ENCODE results near the gene BRINP2. TPM values are rescaled to one million over a fixed set of nuclear protein-coding genes. Genes with fewer than 3 reads are reported as not detected.
A peak's percentile ranks its signal among the peaks of the same experiment; 100 is the strongest.

The BRINP2 gene
- total and polyA plus RNA-seq, 4 donors, result 0.04 to 0.15 (median 0.05) TPM

- peak in 2 of 3 donors; percentile 19 to 38 for DNase-seq
- ATAC-seq (ENCODE audit: insufficient read depth, low FRiP score), result peak; percentile 1
- Histone ChIP-seq H3K9me3 (ENCODE audit: control insufficient read depth in 4 of 4, insufficient read depth in 3 of 4, low read length in 3 of 4) (peaks cover 0 to 3% (median 0%) of the 10 kb centered on the region in 4 donors), H3K27me3 (ENCODE audit: control insufficient read depth in 3 of 3, insufficient read depth in 3 of 3, low read length in 2 of 3) (peaks cover 2 to 66% (median 51%) of the 10 kb centered on the region in 3 donors), H3K27ac (ENCODE audit: low read depth in 1 of 2, low read length in 1 of 2) (no peak overlapping the region), H3K4me1 (ENCODE audit: control insufficient read depth in 5 of 5, insufficient read depth in 5 of 5, low read length in 5 of 5) (peaks cover 0 to 29% (median 5%) of the 10 kb centered on the region in 5 donors), H3K36me3 (ENCODE audit: control insufficient read depth in 4 of 4, insufficient read depth in 4 of 4, low read length in 4 of 4) (no peaks in the 10 kb centered on the region), H3K4me3 (no peak overlapping the region), H3K9ac (ENCODE audit: insufficient read depth in 1 of 2, low read length in 2 of 2) (no peak overlapping the region)
- TF ChIP-seq, protein P1, sequence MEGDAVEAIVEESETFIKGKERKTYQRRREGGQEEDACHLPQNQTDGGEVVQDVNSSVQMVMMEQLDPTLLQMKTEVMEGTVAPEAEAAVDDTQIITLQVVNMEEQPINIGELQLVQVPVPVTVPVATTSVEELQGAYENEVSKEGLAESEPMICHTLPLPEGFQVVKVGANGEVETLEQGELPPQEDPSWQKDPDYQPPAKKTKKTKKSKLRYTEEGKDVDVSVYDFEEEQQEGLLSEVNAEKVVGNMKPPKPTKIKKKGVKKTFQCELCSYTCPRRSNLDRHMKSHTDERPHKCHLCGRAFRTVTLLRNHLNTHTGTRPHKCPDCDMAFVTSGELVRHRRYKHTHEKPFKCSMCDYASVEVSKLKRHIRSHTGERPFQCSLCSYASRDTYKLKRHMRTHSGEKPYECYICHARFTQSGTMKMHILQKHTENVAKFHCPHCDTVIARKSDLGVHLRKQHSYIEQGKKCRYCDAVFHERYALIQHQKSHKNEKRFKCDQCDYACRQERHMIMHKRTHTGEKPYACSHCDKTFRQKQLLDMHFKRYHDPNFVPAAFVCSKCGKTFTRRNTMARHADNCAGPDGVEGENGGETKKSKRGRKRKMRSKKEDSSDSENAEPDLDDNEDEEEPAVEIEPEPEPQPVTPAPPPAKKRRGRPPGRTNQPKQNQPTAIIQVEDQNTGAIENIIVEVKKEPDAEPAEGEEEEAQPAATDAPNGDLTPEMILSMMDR (IDR thresholded peaks at IDR 0.05; ENCODE audit: control extremely low read depth, extremely low read depth), result no peak
- WGBS, 2 donors, result 14% methylated on average over 8 of the region's 8 CpGs
These were observed 872 bp downstream of the BRINP2 start for GRCh38 chr1:177171536-177172123.

DNA sequence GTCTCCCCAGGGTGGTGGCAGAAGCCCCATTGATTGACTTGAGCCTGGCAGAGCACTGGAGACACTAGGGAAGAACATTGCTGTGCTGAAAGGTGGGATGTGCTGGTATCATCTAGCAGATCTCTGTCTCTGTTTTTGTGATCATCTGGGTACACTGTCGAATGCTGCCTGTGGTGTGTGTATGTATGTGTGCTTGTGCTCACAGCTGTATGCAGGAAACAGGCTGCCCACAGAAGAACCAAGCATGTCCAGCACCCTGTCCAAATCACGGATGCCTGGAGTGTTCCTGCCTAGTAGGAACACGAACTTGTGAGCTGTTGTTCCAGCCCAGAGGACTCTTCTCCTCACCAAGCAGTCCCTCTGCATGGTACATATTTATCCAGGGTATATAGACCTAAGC is 1.5 kb downstream of the BRINP2 start:
- Histone ChIP-seq H3K9ac (ENCODE audit: insufficient read depth in 1 of 2, low read length in 2 of 2) (no peak overlapping the region), H3K4me3 (no peak overlapping the region), H3K27ac (ENCODE audit: low read depth in 1 of 2, low read length in 1 of 2) (no peak overlapping the region), H3K9me3 (ENCODE audit: control insufficient read depth in 4 of 4, insufficient read depth in 3 of 4, low read length in 3 of 4) (peaks cover 0 to 3% (median 0%) of the 10 kb centered on the region in 4 donors), H3K4me1 (ENCODE audit: control insufficient read depth in 5 of 5, insufficient read depth in 5 of 5, low read length in 5 of 5) (peaks cover 0 to 29% (median 5%) of the 10 kb centered on the region in 5 donors), H3K27me3 (ENCODE audit: control insufficient read depth in 3 of 3, insufficient read depth in 3 of 3, low read length in 2 of 3) (peaks cover 2 to 59% (median 45%) of the 10 kb centered on the region in 3 donors), H3K36me3 (ENCODE audit: control insufficient read depth in 4 of 4, insufficient read depth in 4 of 4, low read length in 4 of 4) (no peaks in the 10 kb centered on the region)
- TF ChIP-seq, protein P1 (IDR thresholded peaks at IDR 0.05; ENCODE audit: control extremely low read depth, extremely low read depth), result no peak
- DNase-seq (no peak), ATAC-seq (ENCODE audit: insufficient read depth, low FRiP score) (no peak)
- WGBS, 2 donors, result 58 to 62% methylated on average over 3 of the region's 3 CpGs

DNA sequence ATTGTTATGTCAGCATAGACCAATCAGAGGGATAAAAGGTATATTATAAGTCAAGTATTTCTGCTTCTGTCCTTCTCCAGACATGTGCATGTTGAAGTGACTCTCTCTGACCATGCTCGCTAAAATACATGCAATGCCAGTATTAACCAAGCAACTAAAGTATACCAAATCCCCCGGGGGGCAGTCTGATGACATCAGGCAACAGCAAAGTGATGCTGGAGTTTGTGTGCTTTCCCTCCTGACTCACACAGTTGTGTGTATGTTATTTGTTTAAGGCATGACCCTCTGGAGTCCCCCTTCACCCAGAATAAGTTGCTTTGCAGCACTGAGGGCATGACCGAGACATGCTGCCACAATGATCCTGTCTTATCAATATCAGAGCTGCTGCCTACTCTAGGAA is 2.1 kb downstream of the BRINP2 start:
- H3K36me3 ChIP-seq (ENCODE audit: control insufficient read depth in 4 of 4, insufficient read depth in 4 of 4, low read length in 4 of 4), result no peaks in the 10 kb centered on the region
- TF ChIP-seq, protein P1 (IDR thresholded peaks at IDR 0.05; ENCODE audit: control extremely low read depth, extremely low read depth), result no peak
- peak in 1 of 3 donors; percentile 25 for DNase-seq
- H3K4me3 ChIP-seq, result no peak overlapping the region
- H3K27ac ChIP-seq (ENCODE audit: low read depth in 1 of 2, low read length in 1 of 2), result no peak overlapping the region
- WGBS, 2 donors, result 77% methylated on average over 3 of the region's 3 CpGs
- peaks cover 0 to 29% (median 5%) of the 10 kb centered on the region in 5 donors for H3K4me1 ChIP-seq (ENCODE audit: control insufficient read depth in 5 of 5, insufficient read depth in 5 of 5, low read length in 5 of 5)
- peaks cover 0 to 3% (median 0%) of the 10 kb centered on the region in 4 donors for H3K9me3 ChIP-seq (ENCODE audit: control insufficient read depth in 4 of 4, insufficient read depth in 3 of 4, low read length in 3 of 4)
- no peak for ATAC-seq (ENCODE audit: insufficient read depth, low FRiP score)
- no peak overlapping the region for H3K9ac ChIP-seq (ENCODE audit: insufficient read depth in 1 of 2, low read length in 2 of 2)
- H3K27me3 ChIP-seq (ENCODE audit: control insufficient read depth in 3 of 3, insufficient read depth in 3 of 3, low read length in 2 of 3), result peaks cover 2 to 53% (median 42%) of the 10 kb centered on the region in 3 donors

All from lung (tissue), 12 donors.